PC-9 (cell line): ENCODE results near the gene IQCH. TPM values are rescaled to one million over a fixed set of nuclear protein-coding genes. Genes with fewer than 3 reads are reported as not detected.

Experiments used
- Bru-seq: library from RNA; stranded (reverse); fragments of 400-500 nt; gene quantifications from one replicate; lab custom pipeline; 2021; lab: Mats Ljungman, UMichigan
- BruChase-seq, 2 experiments: library from RNA; stranded (reverse); fragments of 400-500 nt; gene quantifications; one replicate each; lab custom pipeline; 2021; lab: Mats Ljungman, UMichigan
- BruUV-seq: library from RNA; stranded (reverse); fragments of 400-500 nt; replicated peaks from 2 replicates; lab custom pipeline; 2021; lab: Mats Ljungman, UMichigan
- CTCF ChIA-PET: fragments of 300-600 bp; sonication (Branson Sonifier 250); formaldehyde crosslinking; loops from one replicate; lab custom pipeline; 2022; ENCODE audit warnings: antibody characterized with exemption; lab: Charles Lee
- POLR2A ChIA-PET: fragments of 300-600 bp; sonication (Branson Sonifier 250); formaldehyde crosslinking; loops from one replicate; lab custom pipeline; 2022; ENCODE audit warnings: antibody characterized with exemption; ENCODE audit not compliant: unreplicated experiment; lab: Charles Lee
- DNase-seq, 2 experiments: peaks; one replicate each; pipeline versions ENCODE4 v3.0.0 to v3.0.0-alpha.2; 2015 to 2022; ENCODE audit warnings: mixed read lengths in 1 of 2
- H2AFZ ChIP-seq: fragments of 200-600 bp; sonication (generic); 2 replicates; pipeline ENCODE4 v1.8.1; 2017; ENCODE audit warnings: antibody characterized with exemption
- H3F3A ChIP-seq: fragments of 200-600 bp; sonication (generic); 2 replicates; pipeline ENCODE4 v1.8.1; 2017; ENCODE audit warnings: antibody characterized with exemption, mild to moderate bottlenecking, low read depth; ENCODE audit not compliant: insufficient read depth
- H3K27ac ChIP-seq: fragments of 200-600 bp; sonication (generic); 2 replicates; pipeline ENCODE4 v1.6.1; 2016; ENCODE audit warnings: mixed run types
- H3K27me3 ChIP-seq: fragments of 200-600 bp; sonication (generic); 2 replicates; pipeline ENCODE4 v1.6.1; 2016; ENCODE audit warnings: low read depth, mixed run types; ENCODE audit not compliant: insufficient read depth
- H3K36me3 ChIP-seq: fragments of 200-600 bp; sonication (generic); 2 replicates; pipeline ENCODE4 v1.6.1; 2016; ENCODE audit warnings: low read depth, mixed run types
- H3K4me1 ChIP-seq: fragments of 200-600 bp; sonication (generic); replicated peaks from 2 replicates; pipeline ENCODE4 v1.6.1; 2016; ENCODE audit warnings: mixed run types; ENCODE audit not compliant: insufficient read depth
- H3K4me2 ChIP-seq: fragments of 200-600 bp; sonication (generic); 2 replicates; pipeline ENCODE4 v1.6.1; 2017; ENCODE audit warnings: mixed run types
- H3K4me3 ChIP-seq: fragments of 200-600 bp; sonication (generic); 2 replicates; pipeline ENCODE4 v1.6.1; 2016; ENCODE audit warnings: mixed run types
- H3K79me2 ChIP-seq: fragments of 200-600 bp; sonication (generic); 2 replicates; pipeline ENCODE4 v1.6.1; 2017; ENCODE audit warnings: low read depth, mixed run types
- H3K9me2 ChIP-seq: fragments of 200-600 bp; sonication (generic); 2 replicates; pipeline ENCODE4 v1.8.1; 2017; ENCODE audit warnings: mild to moderate bottlenecking; ENCODE audit not compliant: insufficient read depth
- H3K9me3 ChIP-seq: fragments of 200-600 bp; sonication (generic); 2 replicates; pipeline ENCODE4 v1.8.1; 2016; ENCODE audit warnings: low read depth; ENCODE audit not compliant: insufficient read depth
- H4K20me1 ChIP-seq: fragments of 200-600 bp; sonication (generic); 2 replicates; pipeline ENCODE4 v1.8.1; 2017; ENCODE audit not compliant: insufficient read depth
- CTCF ChIP-seq: fragments of 200-600 bp; sonication (generic); conservative IDR thresholded peaks from 2 replicates; pipeline ENCODE4 v1.6.1; 2017; ENCODE audit warnings: mixed run types, antibody characterized with exemption, mild to moderate bottlenecking, moderate library complexity
- EZH2 ChIP-seq: fragments of 200-600 bp; sonication (generic); IDR thresholded peaks from 2 replicates; pipeline ENCODE4 v1.8.0; 2017; ENCODE audit warnings: antibody characterized with exemption, low read depth
- intact Hi-C: fragments of 100-400 bp; cut with micrococcal nuclease; formaldehyde crosslinking; loops from one replicate; pipeline ENCODE4 v1.10.0; 2022; ENCODE audit not compliant: unreplicated experiment
- long read RNA-seq: library from polyadenylated mRNA; stranded (forward); transcript quantifications from one replicate; pipeline ENCODE4 v2.0.0, GENCODE V29; 2022
- total RNA-seq: library from RNA; stranded (reverse); gene quantifications from 2 replicates; pipeline ENCODE4 v1.2.3, GENCODE V29; 2021

Gene IQCH
- total RNA-seq (7.5 and 8.6 TPM in 2 replicates), Bru-seq, nascent RNA (percentile 50 among the genes with signal in this experiment), BruChase-seq, experiment 1, labeled RNA remaining after a 2-hour chase (percentile 49 among the genes with signal in this experiment), BruChase-seq, experiment 2, labeled RNA remaining after a 6-hour chase (percentile 40 among the genes with signal in this experiment)
- long read RNA-seq, partial matches to known transcripts: 1 of 22 reads
- long read RNA-seq, other reads (novel, unspliced or antisense): 21 of 22 reads

GRCh38 chr15:67254238-67255175 is at the start of gene IQCH, which contains the start of gene AAGAB:
Gene IQCH (plus strand): TSS chr15:67254786. CDS start chr15:67254897, 111 bp downstream.
Gene AAGAB (minus strand): TSS chr15:67254661. CDS start chr15:67254631, 30 bp downstream.
- Histone ChIP-seq H3F3A (peaks cover 18% of the 10 kb centered on the region), H3K4me2 (peak within 1 kb of the TSS; percentile 86), H3K4me1 (peaks cover 14% of the 10 kb centered on the region), H3K4me3 (peak within 1 kb of the TSS; percentile 99), H3K9me2 (no peaks in the 10 kb centered on the region), H3K27ac (peak within 1 kb of the TSS; percentile 86), H4K20me1 (no peaks in the 10 kb centered on the region), H3K79me2 (peaks cover 49% of the 10 kb centered on the region), H2AFZ (peak within 1 kb of the TSS; percentile 90), H3K36me3 (no peaks in the 10 kb centered on the region; the same call in 1 of the 2 replicates), H3K9me3 (no peaks in the 10 kb centered on the region), H3K27me3 (no peaks in the 10 kb centered on the region)
- BruUV-seq: no TSS peak
- TF ChIP-seq EZH2 (no peak), CTCF (no peak)
- intact Hi-C loops: loop anchor here (1.0 to 5.0 kb wide), 3 partner anchors 107 to 307 kb away; no protein-coding TSS in a partner anchor
- CTCF ChIA-PET: interaction anchor here (0.7 kb wide), 1 partner anchor 700 kb away, joined by 4 read pairs; no protein-coding TSS in a partner anchor
- POLR2A ChIA-PET: interaction anchor here (0.7 kb wide), 1 partner anchor 129 kb away, joined by 4 read pairs; no protein-coding TSS in a partner anchor
- peak; percentile 88 to 99 for DNase-seq

DNA sequence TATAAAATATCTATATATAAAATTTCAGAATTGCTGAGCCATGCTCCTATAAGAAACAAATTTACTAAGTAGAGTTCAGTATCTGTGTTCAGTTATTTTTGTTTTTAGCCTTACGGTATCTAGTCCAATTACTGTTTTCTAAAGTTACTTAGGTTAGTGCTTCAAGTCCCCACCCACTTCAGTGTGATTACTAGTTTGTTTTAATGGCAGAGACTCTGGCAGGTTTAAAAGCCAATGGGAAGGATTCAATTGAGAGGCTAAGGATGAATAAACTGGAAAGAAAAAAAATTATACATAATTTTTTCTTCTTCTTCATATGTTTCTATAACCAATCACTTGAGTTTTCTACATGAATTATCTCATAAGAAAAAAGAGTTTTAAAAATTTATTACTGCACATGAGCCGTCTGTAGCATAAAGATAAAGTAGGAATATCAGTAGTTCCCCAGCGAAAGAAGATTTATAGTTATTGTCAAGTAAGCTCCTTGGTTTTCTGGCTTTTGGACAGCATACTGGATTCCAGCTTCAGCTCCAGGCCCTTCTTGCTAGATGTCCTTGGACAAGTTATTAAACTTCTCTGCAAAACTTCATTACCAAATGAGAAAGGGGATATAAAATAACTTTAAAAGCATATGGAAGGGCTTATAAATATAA is 46.9 kb upstream of the IQCH start:
- H3K79me2 ChIP-seq: no peaks in the 10 kb centered on the region
- no peaks in the 10 kb centered on the region for H3K27me3 ChIP-seq
- no peak overlapping the region for H3K27ac ChIP-seq
- TF ChIP-seq EZH2: no peak
- TF ChIP-seq CTCF: no peak
- DNase-seq: no peak
- H3K4me2 ChIP-seq: no peak overlapping the region
- no peaks in the 10 kb centered on the region for H3K4me1 ChIP-seq
- no peaks in the 10 kb centered on the region for H3K9me3 ChIP-seq
- peaks cover 27% of the 10 kb centered on the region; the same call in 1 of the 2 replicates for H3K36me3 ChIP-seq
- H3K9me2 ChIP-seq: no peaks in the 10 kb centered on the region
- no TSS peak for BruUV-seq
- POLR2A ChIA-PET: no interaction called here
- no peaks in the 10 kb centered on the region for H4K20me1 ChIP-seq
- intact Hi-C loops: no loop called here
- CTCF ChIA-PET: no interaction called here
- no peaks in the 10 kb centered on the region for H3F3A ChIP-seq
- no peak overlapping the region for H2AFZ ChIP-seq
- H3K4me3 ChIP-seq: no peak overlapping the region

DNA sequence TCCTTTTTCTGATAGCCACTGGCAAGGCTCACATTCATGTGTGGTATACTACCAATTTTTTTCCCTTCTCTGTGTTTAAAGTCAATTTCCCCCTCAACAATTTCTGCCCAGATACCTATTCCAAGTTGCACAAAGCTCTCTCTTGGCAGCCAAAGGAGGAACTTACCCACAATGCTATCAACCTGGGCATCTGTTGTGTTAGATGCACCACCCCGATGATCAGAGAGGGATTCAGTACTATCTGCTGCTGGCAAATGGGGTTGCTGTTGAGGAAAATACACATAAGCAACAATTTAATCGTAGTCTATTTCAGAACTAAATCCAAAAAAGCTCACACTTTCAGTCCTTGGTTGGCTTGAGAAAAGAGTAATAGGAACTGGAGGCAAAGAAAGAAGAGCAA is 46.2 kb upstream of the IQCH start:
- DNase-seq: no peak
- H3K79me2 ChIP-seq: no peaks in the 10 kb centered on the region
- no peak overlapping the region for H3K4me3 ChIP-seq
- no peaks in the 10 kb centered on the region for H3F3A ChIP-seq
- peaks cover 27% of the 10 kb centered on the region; the same call in 1 of the 2 replicates for H3K36me3 ChIP-seq
- H3K4me2 ChIP-seq: no peak overlapping the region
- no peak overlapping the region for H3K27ac ChIP-seq
- CTCF ChIA-PET: no interaction called here
- POLR2A ChIA-PET: no interaction called here
- H3K9me3 ChIP-seq: no peaks in the 10 kb centered on the region
- no peaks in the 10 kb centered on the region for H3K27me3 ChIP-seq
- BruUV-seq: no TSS peak
- H3K9me2 ChIP-seq: no peaks in the 10 kb centered on the region
- no peak overlapping the region for H2AFZ ChIP-seq
- H4K20me1 ChIP-seq: no peaks in the 10 kb centered on the region
- H3K4me1 ChIP-seq: no peaks in the 10 kb centered on the region
- TF ChIP-seq EZH2 (no peak), CTCF (no peak)
- intact Hi-C loops: no loop called here
